Measurements from ENCODE around the gene SLC15A1. TPM values are rescaled to one million over a fixed set of nuclear protein-coding genes. Genes with fewer than 3 reads are reported as not detected.

The SLC15A1 gene
- total RNA-seq, 4 donors from 2014 or later, result 0.97 to 2.1 TPM; not detected in 2

DNA sequence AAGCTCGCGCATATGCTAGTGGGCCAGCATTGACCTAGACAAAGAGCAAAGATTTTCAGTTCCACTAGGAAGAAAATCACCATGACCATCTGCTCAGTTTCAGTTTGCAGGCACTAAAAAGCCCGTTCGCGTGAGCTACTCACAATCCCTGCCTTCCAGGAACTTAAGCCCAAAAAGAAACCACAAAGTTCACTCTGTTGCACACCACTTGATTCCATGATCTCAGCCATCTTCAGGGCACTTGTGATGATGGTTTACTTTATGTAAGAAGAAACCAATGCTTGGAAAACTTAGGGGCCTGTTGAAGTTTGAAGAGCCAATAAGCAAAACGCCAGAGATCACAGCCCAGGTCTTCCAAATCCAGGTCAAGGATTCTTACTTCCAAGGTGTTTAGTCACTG, 45.0 kb upstream of the SLC15A1 start:
- TF ChIP-seq, protein P1, sequence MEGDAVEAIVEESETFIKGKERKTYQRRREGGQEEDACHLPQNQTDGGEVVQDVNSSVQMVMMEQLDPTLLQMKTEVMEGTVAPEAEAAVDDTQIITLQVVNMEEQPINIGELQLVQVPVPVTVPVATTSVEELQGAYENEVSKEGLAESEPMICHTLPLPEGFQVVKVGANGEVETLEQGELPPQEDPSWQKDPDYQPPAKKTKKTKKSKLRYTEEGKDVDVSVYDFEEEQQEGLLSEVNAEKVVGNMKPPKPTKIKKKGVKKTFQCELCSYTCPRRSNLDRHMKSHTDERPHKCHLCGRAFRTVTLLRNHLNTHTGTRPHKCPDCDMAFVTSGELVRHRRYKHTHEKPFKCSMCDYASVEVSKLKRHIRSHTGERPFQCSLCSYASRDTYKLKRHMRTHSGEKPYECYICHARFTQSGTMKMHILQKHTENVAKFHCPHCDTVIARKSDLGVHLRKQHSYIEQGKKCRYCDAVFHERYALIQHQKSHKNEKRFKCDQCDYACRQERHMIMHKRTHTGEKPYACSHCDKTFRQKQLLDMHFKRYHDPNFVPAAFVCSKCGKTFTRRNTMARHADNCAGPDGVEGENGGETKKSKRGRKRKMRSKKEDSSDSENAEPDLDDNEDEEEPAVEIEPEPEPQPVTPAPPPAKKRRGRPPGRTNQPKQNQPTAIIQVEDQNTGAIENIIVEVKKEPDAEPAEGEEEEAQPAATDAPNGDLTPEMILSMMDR (IDR thresholded peaks at IDR 0.05), result no peak
- TF ChIP-seq POLR2A (IDR thresholded peaks at IDR 0.05), result no peak
- Histone ChIP-seq H3K27me3 (no peaks in the 10 kb centered on the region), H3K27ac (no peak overlapping the region), H3K4me1 (no peaks in the 10 kb centered on the region), H3K36me3 (no peaks in the 10 kb centered on the region), H3K9me3 (no peaks in the 10 kb centered on the region), H3K4me3 (no peak overlapping the region)
- intact Hi-C loops (cut with DNase I; ENCODE audit: low total_unique reads), result no loop called here
- DNase-seq, result no peak

DNA sequence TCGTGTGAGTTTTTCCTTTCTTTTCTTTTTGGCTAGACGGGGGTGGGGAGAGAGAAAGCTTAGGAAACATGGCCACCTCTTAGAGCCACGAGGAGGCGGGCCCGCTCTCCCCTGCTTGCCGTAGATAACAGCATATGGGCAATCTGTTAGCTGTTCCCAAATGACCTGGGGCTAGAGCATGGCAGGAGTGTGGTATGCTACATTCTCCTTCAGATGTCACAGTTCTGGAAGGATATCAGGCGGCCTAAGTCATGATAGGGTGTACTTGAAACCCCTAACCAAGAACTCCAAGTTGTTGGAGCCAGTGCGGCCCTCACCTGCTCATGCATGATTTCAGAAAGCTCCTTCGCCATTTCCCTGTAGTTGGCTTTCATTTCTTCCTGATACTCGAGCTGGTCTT, 44.3 kb upstream of the SLC15A1 start:
- H3K27me3 ChIP-seq, result no peaks in the 10 kb centered on the region
- H3K4me3 ChIP-seq, result no peak overlapping the region
- DNase-seq, result no peak
- no peak for TF ChIP-seq POLR2A (IDR thresholded peaks at IDR 0.05)
- TF ChIP-seq, protein P1 (IDR thresholded peaks at IDR 0.05), result no peak
- H3K9me3 ChIP-seq, result no peaks in the 10 kb centered on the region
- H3K4me1 ChIP-seq, result no peaks in the 10 kb centered on the region
- H3K36me3 ChIP-seq, result no peaks in the 10 kb centered on the region
- no peak overlapping the region for H3K27ac ChIP-seq
- intact Hi-C loops (cut with DNase I; ENCODE audit: low total_unique reads), result no loop called here

DNA sequence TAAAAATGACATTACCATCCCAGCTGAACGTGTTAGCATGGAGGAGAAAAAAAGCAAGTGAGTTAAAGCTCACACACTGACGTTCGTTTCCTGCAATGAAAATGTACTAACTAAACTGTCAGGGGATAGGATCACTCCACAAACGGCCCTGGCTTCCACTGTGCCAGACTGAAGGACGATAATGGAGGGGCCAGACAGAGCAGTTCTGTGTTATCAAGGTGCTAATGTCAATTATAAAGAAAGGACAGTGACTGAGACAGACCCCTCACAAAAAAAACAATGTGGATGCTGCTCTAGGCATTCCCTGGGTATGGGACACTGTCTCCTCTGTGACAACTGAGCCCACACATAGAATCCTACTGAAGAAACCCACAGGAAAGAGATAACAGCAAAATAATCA, 43.7 kb upstream of the SLC15A1 start:
- Histone ChIP-seq H3K4me3 (no peak overlapping the region), H3K36me3 (no peaks in the 10 kb centered on the region), H3K4me1 (no peaks in the 10 kb centered on the region), H3K9me3 (no peaks in the 10 kb centered on the region), H3K27ac (no peak overlapping the region), H3K27me3 (no peaks in the 10 kb centered on the region)
- DNase-seq, result no peak
- intact Hi-C loops (cut with DNase I; ENCODE audit: low total_unique reads), result no loop called here
- no peak for TF ChIP-seq POLR2A (IDR thresholded peaks at IDR 0.05)
- TF ChIP-seq, protein P1 (IDR thresholded peaks at IDR 0.05), result no peak

DNA sequence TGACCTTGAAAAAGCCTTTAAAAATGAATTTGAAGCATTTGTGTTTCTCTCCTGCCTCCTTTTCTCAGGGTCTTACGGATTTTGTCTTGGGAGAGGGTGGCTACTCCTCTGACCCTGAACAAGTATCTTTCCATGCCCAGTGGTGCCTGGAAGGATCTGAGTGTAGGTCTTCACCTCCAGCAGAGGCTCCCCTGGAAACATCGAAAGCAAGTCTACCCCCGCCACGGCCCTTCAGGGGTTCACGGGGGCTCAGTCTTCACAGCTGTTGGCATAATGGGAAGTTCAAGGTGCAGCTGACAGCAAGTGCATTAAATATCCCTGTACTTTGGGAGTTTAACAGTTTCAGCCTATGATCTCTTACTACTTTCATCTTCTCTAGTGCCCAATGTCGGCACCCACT, 42.7 kb upstream of the SLC15A1 start:
- no peak overlapping the region for H3K4me3 ChIP-seq
- intact Hi-C loops (cut with DNase I; ENCODE audit: low total_unique reads), result no loop called here
- no peaks in the 10 kb centered on the region for H3K9me3 ChIP-seq
- TF ChIP-seq POLR2A (IDR thresholded peaks at IDR 0.05), result no peak
- TF ChIP-seq, protein P1 (IDR thresholded peaks at IDR 0.05), result no peak
- no peak for DNase-seq
- no peaks in the 10 kb centered on the region for H3K27me3 ChIP-seq
- H3K27ac ChIP-seq, result no peak overlapping the region
- H3K36me3 ChIP-seq, result no peaks in the 10 kb centered on the region
- H3K4me1 ChIP-seq, result no peaks in the 10 kb centered on the region

DNA sequence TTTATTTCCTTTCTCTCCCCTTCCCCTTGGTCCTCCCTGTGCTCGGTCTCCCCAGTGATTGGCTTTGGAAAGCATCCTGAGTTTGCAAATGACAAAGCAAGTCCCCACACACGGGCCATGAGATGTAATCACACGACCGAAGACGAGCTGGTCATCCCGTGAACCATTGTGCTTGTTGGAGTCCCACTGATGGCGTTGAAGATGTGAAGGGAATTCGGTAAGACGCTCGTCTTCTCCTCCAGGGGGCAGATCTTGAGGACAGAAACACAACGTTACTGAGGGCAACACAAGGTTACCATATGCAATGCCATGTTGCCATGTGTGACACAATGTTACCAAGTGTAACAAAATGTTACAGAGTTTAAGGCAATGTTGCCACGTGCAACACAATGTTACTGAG, 42.0 kb upstream of the SLC15A1 start:
- no peak for TF ChIP-seq POLR2A (IDR thresholded peaks at IDR 0.05)
- TF ChIP-seq, protein P1 (IDR thresholded peaks at IDR 0.05), result no peak
- H3K4me1 ChIP-seq, result no peaks in the 10 kb centered on the region
- no peak for DNase-seq
- no peaks in the 10 kb centered on the region for H3K36me3 ChIP-seq
- no peak overlapping the region for H3K27ac ChIP-seq
- H3K9me3 ChIP-seq, result no peaks in the 10 kb centered on the region
- H3K4me3 ChIP-seq, result no peak overlapping the region
- intact Hi-C loops (cut with DNase I; ENCODE audit: low total_unique reads), result no loop called here
- H3K27me3 ChIP-seq, result no peaks in the 10 kb centered on the region

Data from uterus (tissue), 4 donors.